Uterine smooth muscle cell (primary cell): ENCODE data around the gene C6orf141. TPM values are rescaled to one million over a fixed set of nuclear protein-coding genes. Genes with fewer than 3 reads are reported as not detected.

Experiments used
- total RNA-seq: library from RNA; depleted of rRNA; stranded (reverse); fragments of >200 nt; gene quantifications from 2 replicates; pipeline ENCODE4 v1.2.3, GENCODE V29; 2014

C6orf141 gene
- total RNA-seq = 55.3 and 59.4 TPM in 2 replicates

DNA sequence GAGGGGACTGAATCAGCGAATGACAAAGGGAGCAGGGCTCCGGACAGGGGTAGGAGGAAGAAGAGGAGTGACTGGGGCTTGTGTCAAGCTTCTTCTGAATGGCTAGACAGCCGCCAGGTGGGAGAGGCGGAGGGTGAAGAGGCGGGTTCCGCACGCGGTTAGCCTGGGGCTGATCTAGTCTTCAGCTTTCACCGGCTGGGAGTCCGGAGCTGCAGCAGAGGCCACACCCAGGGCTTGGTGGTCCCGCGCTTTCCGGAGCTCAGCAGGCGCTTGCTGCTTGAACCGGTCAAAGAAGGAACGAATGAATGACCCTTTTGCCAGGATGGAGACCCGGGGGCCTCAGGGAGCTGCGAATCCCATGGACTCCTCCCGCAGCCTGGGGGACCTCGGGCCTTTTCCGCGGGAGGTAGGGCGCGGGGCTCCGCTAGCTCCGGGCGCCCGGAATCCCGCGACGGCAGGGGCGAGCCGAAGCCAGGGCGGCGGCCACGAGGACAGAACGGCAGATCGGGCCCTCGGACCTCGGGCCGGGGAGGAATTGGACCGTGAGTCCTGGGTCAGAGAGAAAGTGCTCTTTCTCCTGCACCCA, at the start of gene C6orf141:
Gene C6orf141, plus strand, starts transcription at position 177 of the 586 bp plus-strand sequence. Its CDS starts 125 bp downstream, at position 302.

Other genes starting within 250 kb of the C6orf141 start
- gene MMUT, start 87.4 kb upstream of the C6orf141 start, total RNA-seq = 26.2 and 27.9 TPM in 2 replicates
- gene CENPQ, start 87.3 kb upstream of the C6orf141 start, total RNA-seq = 9.6 and 32.3 TPM in 2 replicates
- not detected in 2 replicates for gene GLYATL3, start 50.7 kb upstream of the C6orf141 start, total RNA-seq
- not detected in 2 replicates for gene RHAG, start 86.2 kb downstream of the C6orf141 start, total RNA-seq
- gene CRISP2, start 162.9 kb downstream of the C6orf141 start, total RNA-seq = not detected in 2 replicates
- not detected in 2 replicates for gene CRISP3, start 193.7 kb downstream of the C6orf141 start, total RNA-seq
- gene PGK2, start 236.6 kb downstream of the C6orf141 start, total RNA-seq = not detected in 2 replicates